Thoracic aorta (tissue), 2 donors: ENCODE measurements around the gene FBXW11. TPM values are rescaled to one million over a fixed set of nuclear protein-coding genes. Genes with fewer than 3 reads are reported as not detected.
"Not testable (repeated sequence)": the region's sequence is repeated elsewhere in the genome, so short reads cannot be mapped to it uniquely, and the experiment has no call there.

Source experiments
- ATAC-seq: fragments of 150-250 bp; one replicate; pipeline ENCODE4 v1.8.0; 2017; ENCODE audit warnings: low read depth; ENCODE audit not compliant: insufficient number of reproducible peaks, low FRiP score
- DNase-seq: peaks from one replicate; pipeline ENCODE4 v3.0.0-alpha.2; 2020; ENCODE audit warnings: low spot score
- H3K27ac ChIP-seq, 2 donors: fragments of 200-600 bp; sonication (generic); 1 replicate in 1 of 2; 2 replicates in 1 of 2; pipeline ENCODE4 v1.5.1; 2016; ENCODE audit warnings: mild to moderate bottlenecking in 2 of 2, moderate library complexity in 2 of 2
- H3K27me3 ChIP-seq: fragments of 200-600 bp; sonication (generic); replicated peaks from 2 replicates; pipeline ENCODE4 v1.6.0; 2016; ENCODE audit warnings: mild to moderate bottlenecking; ENCODE audit not compliant: insufficient read depth
- H3K36me3 ChIP-seq: fragments of 200-600 bp; sonication (generic); one replicate; pipeline ENCODE4 v1.5.1; 2016
- H3K4me1 ChIP-seq, 2 donors: fragments of 200-600 bp; sonication (generic); 1 replicate in 1 of 2; 2 replicates in 1 of 2; pipeline versions ENCODE4 v1.5.1 to v1.6.0; 2016; ENCODE audit warnings: low read depth in 2 of 2, mild to moderate bottlenecking in 1 of 2; ENCODE audit not compliant: control insufficient read depth in 1 of 2
- H3K4me3 ChIP-seq: fragments of 200-600 bp; sonication (generic); 2 replicates; pipeline ENCODE4 v1.5.1; 2016; ENCODE audit warnings: mild to moderate bottlenecking
- H3K9me3 ChIP-seq: fragments of 200-600 bp; sonication (generic); 2 replicates; pipeline ENCODE4 v1.5.1; 2016
- CTCF ChIP-seq: fragments of 200-600 bp; sonication (generic); IDR thresholded peaks from one replicate; pipeline ENCODE4 v1.5.1; 2019; ENCODE audit warnings: antibody characterized with exemption
- total RNA-seq, 2 donors: library from RNA; depleted of rRNA; stranded (reverse); fragments of >200 nt; gene quantifications; one replicate each; pipeline versions ENCODE4 v1.1.0 to v1.2.3, GENCODE V29; 2016

The FBXW11 gene
- total RNA-seq, 2 donors from 2014 or later = 77.8 to 91.2 TPM

GRCh38 chr5:171946000-171946781 lies 60.2 kb downstream of the FBXW11 start:
- peaks cover 0 to 17% of the 10 kb centered on the region in 2 donors for H3K4me1 ChIP-seq
- no peak overlapping the region for H3K27ac ChIP-seq
- TF ChIP-seq CTCF = no peak
- no peak overlapping the region for H3K4me3 ChIP-seq
- H3K36me3 ChIP-seq = no peaks in the 10 kb centered on the region
- H3K27me3 ChIP-seq = no peaks in the 10 kb centered on the region
- H3K9me3 ChIP-seq = no peaks in the 10 kb centered on the region
- DNase-seq = no peak
- no peak for ATAC-seq

GRCh38 chr5:171945476-171945875 lies 61.0 kb downstream of the FBXW11 start:
- no peak for TF ChIP-seq CTCF
- no peak for ATAC-seq
- H3K9me3 ChIP-seq = no peaks in the 10 kb centered on the region
- no peaks in the 10 kb centered on the region for H3K27me3 ChIP-seq
- DNase-seq = no peak
- H3K4me3 ChIP-seq = no peak overlapping the region
- no peak overlapping the region for H3K27ac ChIP-seq
- peaks cover 3 to 23% of the 10 kb centered on the region in 2 donors for H3K4me1 ChIP-seq
- no peaks in the 10 kb centered on the region for H3K36me3 ChIP-seq

- Histone ChIP-seq H3K27ac (no peak overlapping the region), H3K27me3 (no peaks in the 10 kb centered on the region), H3K36me3 (no peaks in the 10 kb centered on the region), H3K9me3 (no peaks in the 10 kb centered on the region), H3K4me1 (peaks cover 7 to 27% of the 10 kb centered on the region in 2 donors), H3K4me3 (no peak overlapping the region)
- ATAC-seq (no peak), DNase-seq (no peak)
- no peak for TF ChIP-seq CTCF
Observed at GRCh38 chr5:171945066-171945465, 61.4 kb downstream of the FBXW11 start.

- not testable (repeated sequence) for H3K9me3 ChIP-seq
Observed at GRCh38 chr5:171942112-171942516, 64.3 kb downstream of the FBXW11 start.

GRCh38 chr5:171941675-171942074 lies 64.8 kb downstream of the FBXW11 start:
- H3K4me1 ChIP-seq = peaks cover 8 to 25% of the 10 kb centered on the region in 2 donors
- not testable (repeated sequence) for H3K36me3 ChIP-seq, ATAC-seq, H3K27me3 ChIP-seq, DNase-seq, H3K9me3 ChIP-seq, H3K4me3 ChIP-seq, H3K27ac ChIP-seq

More at GRCh38 chr5:171942112-171942516, 64.3 kb downstream of the FBXW11 start:
- not testable (repeated sequence) for H3K4me3 ChIP-seq, ATAC-seq, H3K27me3 ChIP-seq, H3K27ac ChIP-seq, H3K36me3 ChIP-seq, DNase-seq
- H3K4me1 ChIP-seq = peaks cover 8 to 20% of the 10 kb centered on the region in 2 donors

- not testable (repeated sequence) for H3K27ac ChIP-seq, H3K9me3 ChIP-seq, H3K27me3 ChIP-seq, H3K36me3 ChIP-seq, ATAC-seq, DNase-seq, H3K4me3 ChIP-seq
- peaks cover 8 to 29% of the 10 kb centered on the region in 2 donors for H3K4me1 ChIP-seq
Observed at GRCh38 chr5:171941275-171941674, 65.2 kb downstream of the FBXW11 start.
